Transverse colon (tissue), 4 donors: ENCODE measurements around the gene STPG3. TPM values are rescaled to one million over a fixed set of nuclear protein-coding genes. Genes with fewer than 3 reads are reported as not detected.

Experiments
- DNase-seq: peaks from one replicate; pipeline ENCODE4 v3.0.0-alpha.2; 2019
- H3K27ac ChIP-seq, 4 donors: fragments of 200-600 bp; sonication (generic); 2 replicates each; pipeline ENCODE4 v1.5.1; 2016 to 2018; ENCODE audit warnings: inconsistent platforms in 4 of 4
- H3K27me3 ChIP-seq: fragments of 200-600 bp; sonication (generic); 2 replicates; pipeline ENCODE4 v1.5.1; 2017; ENCODE audit warnings: inconsistent platforms
- H3K36me3 ChIP-seq, 4 donors: fragments of 200-600 bp; sonication (generic); 2 replicates each; pipeline ENCODE4 v1.5.1; 2017 to 2019; ENCODE audit warnings: inconsistent platforms in 4 of 4
- H3K4me1 ChIP-seq, 4 donors: fragments of 200-600 bp; sonication (generic); 2 replicates each; pipeline ENCODE4 v1.5.1; 2017 to 2020; ENCODE audit warnings: inconsistent platforms in 4 of 4
- H3K4me3 ChIP-seq, 4 donors: fragments of 200-600 bp; sonication (generic); 1 replicate in 1 of 4; 2 replicates in 3 of 4; pipeline versions ENCODE4 v1.5.1 to v1.6.1; 2017 to 2019; ENCODE audit warnings: inconsistent platforms in 4 of 4
- H3K9me3 ChIP-seq, 2 donors: fragments of 200-600 bp; sonication (generic); 2 replicates each; pipeline ENCODE4 v1.5.1; 2017 to 2019; ENCODE audit warnings: inconsistent platforms in 2 of 2
- EP300 ChIP-seq: sonication (generic); formaldehyde crosslinking; IDR thresholded peaks from one replicate; pipeline ENCODE4 v1.6.1; 2017; ENCODE audit warnings: antibody characterized with exemption, low read depth
- POLR2A ChIP-seq: fragments of 450-650 bp; IDR thresholded peaks from one replicate; pipeline ENCODE4 v1.6.1; 2016; ENCODE audit warnings: antibody characterized with exemption, mild to moderate bottlenecking, moderate library complexity
- POLR2AphosphoS5 ChIP-seq, 3 donors: sonication (generic); formaldehyde crosslinking; IDR thresholded peaks; one replicate each; pipeline ENCODE4 v1.6.1; 2016; ENCODE audit warnings: antibody characterized with exemption in 3 of 3
- WGBS, 2 donors: methylation state at CpG; one replicate each; pipeline ENCODE4 v1.1.5; 2018; ENCODE audit warnings: low coverage in 1 of 2; 5-methylcytosine and 5-hydroxymethylcytosine counted together
- in situ Hi-C, 4 donors: fragments of 200-750 bp; cut with MboI; loops; one replicate each; pipeline versions ENCODE4 v1.15.0 to v1.15.1; 2017; ENCODE audit warnings: low sequenced_read_pairs in 3 of 4, low pct_ligation_motif_present in 1 of 4, low pct_unique_long_range_greater_than_20kb in 1 of 4
- intact Hi-C: fragments of 100-400 bp; cut with DNase I; formaldehyde crosslinking; loops from one replicate; pipeline ENCODE4 v1.15.1; 2023; ENCODE audit warnings: low total_unique reads
- total RNA-seq, 4 donors: library from RNA; depleted of rRNA; stranded (reverse); fragments of >200 nt; gene quantifications; one replicate each; pipeline ENCODE4 v1.1.0, GENCODE V29; 2016
- TF ChIP-seq, protein P1 (sequence below), 5 experiments: fragments of 200-600 bp in 3 of 5; fragments of 450-650 bp in 2 of 5; sonication (generic) in 3 of 5; IDR thresholded peaks; 1 replicate in 2 of 5; 2 replicates in 3 of 5; pipeline ENCODE4 v1.5.1; 2016 to 2017; ENCODE audit warnings: antibody characterized with exemption in 5 of 5, inconsistent platforms in 3 of 5, mild to moderate bottlenecking in 2 of 5, moderate library complexity in 1 of 5

STPG3 gene
- total RNA-seq, 4 donors from 2014 or later, result not detected

DNA sequence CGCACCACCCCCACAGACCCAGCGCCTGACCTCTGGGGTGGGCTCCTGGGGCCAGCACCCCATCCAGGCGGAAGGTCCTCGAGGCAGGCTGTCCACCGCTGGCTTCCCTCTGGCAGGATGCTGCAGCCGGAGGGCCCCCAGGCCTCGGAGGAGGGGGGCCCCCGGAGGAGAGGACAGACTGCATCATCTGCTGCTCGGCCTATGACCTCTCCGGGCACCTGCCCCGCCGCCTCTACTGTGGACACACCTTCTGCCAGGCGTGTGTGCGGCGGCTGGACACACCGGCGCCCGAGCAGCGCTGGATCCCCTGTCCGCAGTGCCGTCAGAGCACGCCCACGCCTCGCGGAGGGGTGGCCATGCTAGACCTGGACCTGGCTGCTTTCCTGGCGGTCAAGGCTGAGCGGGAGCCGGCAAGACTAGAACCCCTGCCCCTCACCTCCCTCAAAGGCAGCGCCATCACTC, 22.5 kb upstream of the STPG3 start:
- H3K27ac ChIP-seq, result no peak overlapping the region
- H3K27me3 ChIP-seq, result peaks cover 56% of the 10 kb centered on the region
- no peak overlapping the region for H3K4me3 ChIP-seq
- no peaks in the 10 kb centered on the region for H3K36me3 ChIP-seq
- intact Hi-C loops, result loop anchor here (5.0 kb wide), 1 partner anchor 101 kb away; no protein-coding TSS in a partner anchor
- TF ChIP-seq, protein P1, sequence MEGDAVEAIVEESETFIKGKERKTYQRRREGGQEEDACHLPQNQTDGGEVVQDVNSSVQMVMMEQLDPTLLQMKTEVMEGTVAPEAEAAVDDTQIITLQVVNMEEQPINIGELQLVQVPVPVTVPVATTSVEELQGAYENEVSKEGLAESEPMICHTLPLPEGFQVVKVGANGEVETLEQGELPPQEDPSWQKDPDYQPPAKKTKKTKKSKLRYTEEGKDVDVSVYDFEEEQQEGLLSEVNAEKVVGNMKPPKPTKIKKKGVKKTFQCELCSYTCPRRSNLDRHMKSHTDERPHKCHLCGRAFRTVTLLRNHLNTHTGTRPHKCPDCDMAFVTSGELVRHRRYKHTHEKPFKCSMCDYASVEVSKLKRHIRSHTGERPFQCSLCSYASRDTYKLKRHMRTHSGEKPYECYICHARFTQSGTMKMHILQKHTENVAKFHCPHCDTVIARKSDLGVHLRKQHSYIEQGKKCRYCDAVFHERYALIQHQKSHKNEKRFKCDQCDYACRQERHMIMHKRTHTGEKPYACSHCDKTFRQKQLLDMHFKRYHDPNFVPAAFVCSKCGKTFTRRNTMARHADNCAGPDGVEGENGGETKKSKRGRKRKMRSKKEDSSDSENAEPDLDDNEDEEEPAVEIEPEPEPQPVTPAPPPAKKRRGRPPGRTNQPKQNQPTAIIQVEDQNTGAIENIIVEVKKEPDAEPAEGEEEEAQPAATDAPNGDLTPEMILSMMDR (IDR thresholded peaks at IDR 0.05), result no peak
- TF ChIP-seq EP300, result no peak
- TF ChIP-seq POLR2A, result no peak
- no peak for TF ChIP-seq POLR2AphosphoS5 (IDR thresholded peaks at IDR 0.05)
- no peaks in the 10 kb centered on the region for H3K9me3 ChIP-seq
- in situ Hi-C loops, result loop anchor here in 1 of 4 donors (10.0 kb wide), 1 partner anchor 104 kb away; no protein-coding TSS in a partner anchor
- peaks cover 13 to 46% (median 27%) of the 10 kb centered on the region in 4 donors for H3K4me1 ChIP-seq
- WGBS, 2 donors, result 44% methylated on average over 22 of the region's 29 CpGs; no CpG with 5 or more reads in 1 of the 2 donors
- no peak for DNase-seq

DNA sequence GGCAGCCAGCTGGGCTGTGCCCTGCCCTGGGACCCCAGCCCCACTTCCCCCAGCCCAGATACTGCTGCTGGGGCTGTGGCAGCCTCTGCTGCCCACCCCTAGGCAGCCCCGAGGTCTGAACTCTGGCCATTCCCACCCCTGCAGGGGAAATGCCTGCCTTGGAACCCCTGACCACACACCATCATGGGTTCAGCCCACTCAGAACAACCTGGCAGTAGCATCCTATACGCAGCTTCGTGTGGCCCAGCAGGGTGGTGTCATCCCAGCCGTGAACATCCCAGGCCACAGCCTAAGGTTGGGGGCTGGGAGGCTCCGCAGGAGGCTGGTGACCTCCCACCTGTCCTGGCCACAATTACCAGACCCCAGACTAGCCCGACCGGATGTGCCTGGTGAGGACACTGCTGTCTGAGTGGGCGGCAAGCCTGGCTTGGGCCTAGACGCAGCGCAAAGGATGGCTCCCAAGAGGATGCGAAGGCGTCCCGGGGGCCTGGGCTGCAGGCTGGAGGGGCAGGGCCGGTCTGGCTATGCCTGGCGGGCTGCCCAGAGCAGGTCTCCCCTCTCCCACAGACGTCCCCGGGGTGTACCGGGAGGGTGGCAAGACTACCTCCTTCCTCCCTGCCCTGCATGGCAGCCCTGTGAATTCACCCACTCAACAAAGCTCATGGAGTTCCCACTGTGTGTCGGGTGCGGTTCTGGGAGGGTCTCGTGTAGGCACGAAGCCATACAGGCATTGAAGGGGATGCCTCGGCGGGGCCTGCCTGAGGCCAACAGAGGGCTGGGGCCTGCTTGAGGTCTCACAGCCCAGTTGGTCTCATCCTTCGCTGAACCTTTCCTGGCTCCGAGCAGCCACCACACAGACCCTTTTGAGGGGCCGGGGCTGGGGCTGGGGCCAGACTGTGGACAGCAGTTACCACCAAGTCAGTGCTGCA, 21.9 kb upstream of the STPG3 start:
- in situ Hi-C loops, result loop anchor here in 1 of 4 donors (10.0 kb wide), 1 partner anchor 104 kb away; no protein-coding TSS in a partner anchor
- H3K27me3 ChIP-seq, result peaks cover 63% of the 10 kb centered on the region
- no peaks in the 10 kb centered on the region for H3K9me3 ChIP-seq
- no peak overlapping the region for H3K27ac ChIP-seq
- H3K4me3 ChIP-seq, result no peak overlapping the region
- WGBS, 2 donors, result 56% methylated on average over 25 of the region's 27 CpGs; no CpG with 5 or more reads in 1 of the 2 donors
- DNase-seq, result no peak
- intact Hi-C loops, result loop anchor here (5.0 kb wide), 1 partner anchor 102 kb away; no protein-coding TSS in a partner anchor
- H3K4me1 ChIP-seq, result peaks cover 8 to 41% (median 23%) of the 10 kb centered on the region in 4 donors
- TF ChIP-seq, protein P1 (IDR thresholded peaks at IDR 0.05), result no peak
- TF ChIP-seq POLR2AphosphoS5 (IDR thresholded peaks at IDR 0.05), result no peak
- H3K36me3 ChIP-seq, result no peaks in the 10 kb centered on the region

DNA sequence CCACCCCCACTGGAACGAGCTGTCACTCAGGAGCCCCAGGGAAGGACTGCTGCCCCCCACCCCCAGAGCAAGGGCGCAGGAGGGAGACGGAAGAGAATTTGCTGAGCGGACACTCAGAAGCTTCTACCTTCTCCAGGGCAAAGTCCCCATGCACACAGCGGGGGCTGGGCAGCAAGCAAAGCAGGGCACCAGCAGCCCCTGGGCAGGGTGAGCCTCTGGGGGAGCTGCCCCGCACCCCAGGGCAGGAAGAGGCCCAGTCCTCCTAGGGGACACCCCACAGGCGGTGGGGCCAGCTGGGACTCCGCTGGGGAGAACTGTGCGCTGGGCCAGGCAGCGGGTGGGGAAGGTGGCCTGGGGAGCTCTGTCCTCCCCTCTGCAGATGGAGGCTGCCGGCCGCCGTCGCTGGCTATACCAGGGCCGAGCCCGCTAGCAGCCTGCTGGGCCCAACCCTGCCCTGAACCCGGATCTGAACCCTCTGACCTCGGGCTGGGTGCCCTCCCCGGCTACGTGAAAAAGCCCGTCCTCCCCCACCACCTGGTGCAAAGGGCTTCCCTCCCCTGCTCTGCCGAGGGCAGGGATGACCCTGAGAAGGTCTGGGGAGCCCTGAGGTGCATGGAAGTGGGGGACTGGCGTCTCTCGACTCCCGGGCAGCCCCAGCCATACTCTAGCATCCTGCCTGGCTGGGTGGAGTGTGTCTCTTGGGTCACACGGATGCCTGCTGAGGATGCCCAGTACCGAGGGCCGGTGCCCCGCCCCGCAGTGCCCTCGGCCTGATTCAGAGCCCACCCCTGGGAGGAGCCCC, 21.0 kb upstream of the STPG3 start:
- Histone ChIP-seq H3K36me3 (no peaks in the 10 kb centered on the region), H3K4me1 (peaks cover 5 to 41% (median 22%) of the 10 kb centered on the region in 4 donors), H3K4me3 (no peak overlapping the region), H3K27ac (no peak overlapping the region), H3K27me3 (peaks cover 71% of the 10 kb centered on the region), H3K9me3 (no peaks in the 10 kb centered on the region)
- TF ChIP-seq POLR2A (no peak), EP300 (no peak), POLR2AphosphoS5 (IDR thresholded peaks at IDR 0.05) (no peak)
- TF ChIP-seq, protein P1 (IDR thresholded peaks at IDR 0.05), result no peak
- in situ Hi-C loops (loop anchor here in 2 of 4 donors (10.0 kb wide), 1 partner anchor 105 kb away; no protein-coding TSS in a partner anchor), intact Hi-C loops (loop anchor here (5.0 kb wide), 1 partner anchor 103 kb away; no protein-coding TSS in a partner anchor)
- 39% methylated on average over 24 of the region's 31 CpGs; no CpG with 5 or more reads in 1 of the 2 donors for WGBS, 2 donors
- DNase-seq, result no peak
